Posterior vena cava (tissue), 2 donors: ENCODE results near the gene MARF1. TPM values are rescaled to one million over a fixed set of nuclear protein-coding genes. Genes with fewer than 3 reads are reported as not detected.
"Not testable (repeated sequence)": the region's sequence is repeated elsewhere in the genome, so short reads cannot be mapped to it uniquely, and the experiment has no call there.

Source experiments
- DNase-seq: peaks from one replicate; pipeline ENCODE4 v3.0.0-alpha.2; 2020; ENCODE audit warnings: low spot score
- intact Hi-C, 2 donors: fragments of 100-400 bp; cut with DNase I; formaldehyde crosslinking; loops; one replicate each; pipeline versions ENCODE4 v1.14.1 to v1.14.2; 2022 to 2023
- total RNA-seq, 2 donors: library from RNA; stranded (reverse); fragmentation: NEBNext Ultra II Directional; extraction: Animal tissue kit (Norgen Biotek cat#: 25700); gene quantifications; one replicate each; pipeline ENCODE4 v1.2.1, GENCODE V29; 2021
- donor health status: DM: yes; HTN: yes; CAD: no.
- donor health status: DM: yes; HTN: yes; CAD: no.

The MARF1 gene
- total RNA-seq, 2 donors from 2014 or later: 58.3 to 60.6 TPM

- intact Hi-C loops: no loop called here
- DNase-seq: no peak
Observed at GRCh38 chr16:15578824-15579223, 64.1 kb downstream of the MARF1 start.

DNA sequence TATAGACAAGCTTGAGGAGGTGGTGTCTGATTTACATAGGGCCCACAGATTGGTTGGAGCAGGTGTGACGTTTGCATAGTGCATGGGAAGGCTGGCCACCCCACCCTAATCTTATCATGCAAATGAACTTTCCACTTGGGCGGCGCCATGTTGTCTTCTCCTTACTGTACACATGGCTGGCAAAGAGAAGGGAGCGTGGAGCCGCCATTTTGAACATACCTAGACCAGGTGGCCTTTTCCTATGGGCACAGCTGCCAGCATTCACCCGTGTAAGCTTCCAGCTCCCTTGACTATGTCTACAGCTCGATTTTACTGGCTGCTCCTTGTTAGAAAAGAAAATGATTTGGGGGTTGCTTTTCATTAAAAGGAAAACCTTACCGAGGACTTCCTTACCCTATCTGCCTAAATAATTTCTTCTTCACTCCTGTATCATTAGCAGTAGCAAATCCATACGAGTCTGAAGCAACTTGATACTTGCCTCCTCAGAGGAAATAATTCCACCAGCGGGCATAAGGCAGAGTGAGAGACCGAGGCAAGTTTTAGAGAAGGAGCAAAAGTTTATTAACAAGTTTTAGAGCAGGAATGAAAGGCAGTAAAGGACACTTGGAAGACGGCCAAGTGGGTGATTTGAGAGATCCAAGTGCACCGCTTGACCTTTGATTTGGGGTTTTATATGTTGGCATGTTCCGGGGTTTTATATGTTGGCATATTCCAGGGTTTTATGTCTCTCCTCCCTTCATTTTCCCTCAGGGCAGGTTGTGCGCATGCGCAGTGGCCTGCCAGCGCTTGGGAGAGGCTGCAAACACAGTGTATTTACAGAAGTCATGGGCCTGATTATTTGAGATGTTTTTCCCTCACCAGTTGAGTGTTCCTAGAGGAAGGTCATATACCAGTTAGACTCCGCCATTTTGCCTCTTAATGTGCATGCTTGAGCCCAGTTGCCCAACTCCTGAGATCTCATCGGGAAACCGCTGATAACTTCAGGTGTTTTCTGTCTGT lies 65.7 kb downstream of the MARF1 start:
- intact Hi-C loops: no loop called here

DNA sequence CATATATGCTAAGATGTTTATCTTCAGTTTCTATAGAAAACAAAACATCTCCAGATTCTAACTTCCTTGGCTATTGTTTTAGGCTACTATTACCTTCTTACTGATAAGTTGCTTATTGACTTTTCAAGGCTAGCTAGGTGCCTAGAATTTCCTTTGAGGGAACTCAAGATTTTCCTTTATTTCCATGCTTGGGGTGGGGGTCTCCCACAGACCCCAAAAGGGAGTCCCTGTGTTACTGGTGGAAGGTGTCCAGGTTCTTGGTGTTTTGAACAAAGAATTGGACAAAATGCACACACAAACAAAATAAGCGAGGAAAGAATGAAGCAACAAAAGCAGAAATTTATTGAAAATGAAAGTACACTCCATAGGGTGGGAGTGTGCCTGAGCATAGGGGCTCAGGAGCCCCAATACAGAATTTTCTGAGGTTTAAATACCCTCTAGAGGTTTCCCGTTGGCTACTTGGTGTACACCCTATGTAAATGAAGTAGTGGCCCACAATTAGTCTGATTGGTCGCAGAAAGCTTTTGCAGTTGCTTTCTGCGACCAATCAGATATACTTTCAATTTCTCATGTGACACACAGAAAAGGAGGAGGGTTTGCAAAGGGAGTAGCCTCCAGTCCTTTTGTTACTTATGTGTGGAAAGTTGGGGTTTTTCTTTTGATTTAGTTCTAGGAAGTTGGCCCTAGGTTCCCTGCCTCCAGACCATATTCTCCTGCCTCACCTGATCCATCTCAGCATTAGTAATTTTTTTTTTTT lies 67.5 kb downstream of the MARF1 start:
- DNase-seq: no peak
- intact Hi-C loops: no loop called here

More for the DNA sequence above, 65.7 kb downstream of the MARF1 start:
- DNase-seq: peak; percentile 64

- DNase-seq: peak; percentile 19
- intact Hi-C loops: no loop called here
Observed at GRCh38 chr16:15574614-15574948, 68.4 kb downstream of the MARF1 start.

- DNase-seq: peak; percentile 19
- intact Hi-C loops: not testable (repeated sequence)
Observed at GRCh38 chr16:15573896-15574613, 68.9 kb downstream of the MARF1 start.

- intact Hi-C loops: no loop called here
- DNase-seq: peak; percentile 24
Observed at GRCh38 chr16:15573274-15573895, 69.6 kb downstream of the MARF1 start.

- intact Hi-C loops: no loop called here
- no peak for DNase-seq
Observed at GRCh38 chr16:15572329-15573001, 70.5 kb downstream of the MARF1 start.

DNA sequence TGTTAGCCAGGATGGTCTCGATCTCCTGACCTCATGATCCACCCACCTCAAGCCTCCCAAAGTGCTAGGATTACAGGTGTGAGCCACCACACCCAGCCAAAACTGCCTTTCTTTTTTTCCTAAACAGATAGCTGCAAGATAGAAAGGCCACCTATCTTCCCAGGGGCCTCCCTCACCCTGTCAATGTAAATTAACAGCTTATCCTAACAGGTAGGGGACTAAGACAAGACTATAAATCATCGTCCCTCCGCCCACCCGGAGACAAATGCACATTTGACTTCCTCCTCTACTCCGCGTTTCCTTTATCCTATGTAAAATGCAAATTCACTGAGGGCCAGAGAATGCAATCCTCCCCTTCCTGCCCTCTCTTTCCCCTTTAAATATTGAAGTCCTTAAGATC lies 71.4 kb downstream of the MARF1 start:
- intact Hi-C loops: no loop called here
- no peak for DNase-seq

GRCh38 chr16:15570666-15571065 lies 72.3 kb downstream of the MARF1 start:
- DNase-seq, intact Hi-C loops: not testable (repeated sequence)

DNA sequence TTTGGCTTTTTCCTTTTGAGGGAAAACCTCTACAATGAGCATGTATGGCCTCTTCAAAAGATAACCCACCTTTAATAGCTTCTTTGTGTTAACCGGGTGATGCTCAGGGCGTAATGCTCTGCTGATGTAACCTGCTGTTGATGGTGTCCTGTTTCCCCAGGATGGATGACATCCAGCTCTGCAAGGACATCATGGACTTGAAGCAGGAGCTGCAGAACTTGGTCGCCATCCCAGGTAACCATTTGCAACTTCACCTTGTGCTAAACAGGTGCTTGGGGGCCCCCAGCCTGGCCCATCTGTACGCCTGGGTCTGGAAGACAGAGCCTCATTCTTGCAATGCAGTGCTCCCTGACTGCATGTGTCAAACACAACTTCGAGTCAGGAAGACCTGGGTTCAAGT lies 75.1 kb downstream of the MARF1 start:
- no peak for DNase-seq
- intact Hi-C loops: no loop called here

GRCh38 chr16:15566095-15566494 lies 76.9 kb downstream of the MARF1 start:
- DNase-seq: no peak
- intact Hi-C loops: no loop called here

- intact Hi-C loops: no loop called here
- no peak for DNase-seq
Observed at GRCh38 chr16:15564604-15565339, 78.2 kb downstream of the MARF1 start.

DNA sequence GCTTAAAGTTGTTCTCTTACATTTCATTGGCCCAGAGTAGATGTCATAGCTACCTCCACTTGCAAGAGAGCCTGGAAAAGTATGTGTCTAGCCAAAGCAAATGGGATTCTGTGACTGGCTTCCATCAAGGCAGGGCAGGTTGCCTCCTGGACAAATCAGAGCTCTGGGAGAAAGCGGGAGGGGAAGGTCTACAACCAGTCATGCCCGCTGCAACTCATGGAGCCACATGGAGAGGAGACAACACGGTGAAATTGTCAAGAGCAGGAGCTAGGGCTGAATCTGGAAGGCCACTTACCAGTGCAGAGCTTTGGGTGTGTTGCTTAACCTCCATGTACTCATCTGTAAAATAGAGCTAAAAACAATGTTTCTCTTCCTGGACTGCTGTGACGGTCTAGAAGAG lies 83.8 kb downstream of the MARF1 start:
- DNase-seq: no peak
- intact Hi-C loops: no loop called here

DNA sequence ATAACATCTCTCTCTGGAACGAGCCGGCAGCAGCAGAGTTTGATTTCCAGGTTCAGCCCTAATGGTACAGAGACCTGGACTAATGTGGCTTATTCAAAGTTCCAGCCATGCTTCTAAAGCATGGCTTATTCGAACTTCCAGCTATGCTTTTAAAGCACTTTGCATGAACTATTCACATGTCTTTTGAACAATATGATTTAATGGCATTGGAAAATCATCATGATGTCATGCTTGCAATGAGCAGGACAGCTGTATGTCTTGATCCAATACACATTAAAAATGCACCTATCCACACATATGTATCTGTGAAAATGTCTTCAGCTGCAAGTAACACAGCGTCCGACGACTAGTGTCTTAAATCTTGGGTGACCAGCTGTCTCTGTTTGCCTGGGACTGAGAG lies 85.7 kb downstream of the MARF1 start:
- no peak for DNase-seq
- intact Hi-C loops: no loop called here

- no peak for DNase-seq
- intact Hi-C loops: no loop called here
Observed at GRCh38 chr16:15556130-15556529, 86.8 kb downstream of the MARF1 start.

GRCh38 chr16:15553313-15554088 lies 89.5 kb downstream of the MARF1 start:
- intact Hi-C loops: loop anchor here in 1 of 2 donors (5.0 kb wide), 1 partner anchor 121 kb away; the partner anchor contains the start of gene BMERB1
- no peak for DNase-seq

GRCh38 chr16:15552507-15552906 lies 90.4 kb downstream of the MARF1 start:
- intact Hi-C loops: loop anchor here in 1 of 2 donors (5.0 kb wide), 1 partner anchor 120 kb away; the partner anchor contains the start of gene BMERB1
- no peak for DNase-seq
